HepG2 (cell line): Measurements from ENCODE around the gene SBK2. TPM values are rescaled to one million over a fixed set of nuclear protein-coding genes. Genes with fewer than 3 reads are reported as not detected.

Experiments
- BORCS8-MEF2B ChIP-seq: sonication (generic); formaldehyde crosslinking; IDR thresholded peaks from 2 replicates; pipeline ENCODE4 v1.8.0; 2022; ENCODE audit warnings: mild to moderate bottlenecking, missing genetic modification reagents
- FOXO4 ChIP-seq: sonication (generic); formaldehyde crosslinking; conservative IDR thresholded peaks from 2 replicates; pipeline ENCODE4 v1.8.1; 2023; ENCODE audit warnings: missing genetic modification reagents
- IKZF5 ChIP-seq: IDR thresholded peaks from 2 replicates; pipeline ENCODE4 v1.6.1; 2018; ENCODE audit warnings: missing genetic modification reagents, mild to moderate bottlenecking, missing compliant biosample characterization
- POLR2A ChIP-seq, 2 experiments: IDR thresholded peaks; 2 replicates each; pipeline ENCODE4 v1.6.1; 2011; ENCODE audit warnings: low read depth in 2 of 2, low read length in 2 of 2, mild to moderate bottlenecking in 1 of 2, moderate library complexity in 1 of 2; ENCODE audit not compliant: insufficient read depth in 1 of 2
- PTBP1 ChIP-seq: fragments of 200-400 bp; formaldehyde crosslinking; IDR thresholded peaks from 2 replicates; pipeline ENCODE4 v1.6.1; 2018; ENCODE audit warnings: low read length, low read depth; ENCODE audit not compliant: poor library complexity, severe bottlenecking
- SNAI1 ChIP-seq: sonication (generic); formaldehyde crosslinking; IDR thresholded peaks from 2 replicates; pipeline ENCODE4 v1.5.0; 2020; ENCODE audit warnings: mild to moderate bottlenecking, missing genetic modification reagents, borderline replicate concordance
- SPEN ChIP-seq: sonication (generic); formaldehyde crosslinking; IDR thresholded peaks from 2 replicates; pipeline ENCODE4 v1.5.1; 2020; ENCODE audit warnings: low read depth, mild to moderate bottlenecking, missing genetic modification reagents
- ZBTB1 ChIP-seq: sonication (generic); formaldehyde crosslinking; IDR thresholded peaks from 2 replicates; pipeline ENCODE4 v1.4.0; 2020; ENCODE audit warnings: missing genetic modification reagents, borderline replicate concordance
- ZNF318 ChIP-seq: sonication (generic); formaldehyde crosslinking; IDR thresholded peaks from 2 replicates; pipeline ENCODE4 v1.4.0; 2020; ENCODE audit warnings: mild to moderate bottlenecking, missing genetic modification reagents
- ZNF335 ChIP-seq: sonication (generic); formaldehyde crosslinking; IDR thresholded peaks from 2 replicates; pipeline ENCODE4 v1.4.0; 2020; ENCODE audit warnings: missing genetic modification reagents
- ZNF564 ChIP-seq: sonication (generic); formaldehyde crosslinking; IDR thresholded peaks from 2 replicates; pipeline ENCODE4 v1.8.1; 2023; ENCODE audit warnings: mild to moderate bottlenecking, missing genetic modification reagents
- ZNF605 ChIP-seq: sonication (generic); formaldehyde crosslinking; IDR thresholded peaks from 2 replicates; pipeline ENCODE4 v1.8.0; 2022; ENCODE audit warnings: mild to moderate bottlenecking, missing genetic modification reagents
- ZNF607 ChIP-seq: sonication (generic); formaldehyde crosslinking; IDR thresholded peaks from 2 replicates; pipeline ENCODE4 v1.5.1; 2020; ENCODE audit warnings: missing genetic modification reagents, mild to moderate bottlenecking, borderline replicate concordance
- ZNF644 ChIP-seq: IDR thresholded peaks from 2 replicates; pipeline ENCODE4 v1.6.1; 2016; ENCODE audit warnings: low read depth
- polyA plus RNA-seq, 8 experiments: library from polyadenylated mRNA; depleted of rRNA in 3 of 8; stranded (reverse) in 7 of 8; unstranded in 1 of 8; fragments of >200 nt; fragmentation: Illumina TruSeq in 4 of 8; extraction: Trizol in 4 of 8; gene quantifications; 2 replicates each; pipeline versions ENCODE4 v1.2.1 to v1.2.3, GENCODE V29; 2011 to 2016; ENCODE audit warnings: low read depth in 4 of 8, missing spikeins in 1 of 8, mixed read lengths in 1 of 8; ENCODE audit not compliant: insufficient read depth in 1 of 8
- total RNA-seq, 5 experiments: library from RNA; depleted of rRNA; stranded (reverse); fragments of >200 nt; fragmentation: Illumina TruSeq; extraction: Trizol; gene quantifications; 2 replicates each; pipeline ENCODE4 v1.2.3, GENCODE V29; 2016; ENCODE audit warnings: low read depth in 1 of 5

Gene SBK2
- total and polyA plus RNA-seq, 2 of the 13 experiments (the other 11 are each of a cell fraction or from before 2014, with no cell fraction given) = 0.24 TPM; not detected in 1

GRCh38 chr19:55585658-55586339 is 48.9 kb upstream of the SBK2 start (continued):
- no peak for TF ChIP-seq ZNF318 (CRISPR knock-in tag)
- TF ChIP-seq ZNF605 (CRISPR knock-in tag) = no peak
- TF ChIP-seq BORCS8-MEF2B (CRISPR knock-in tag) = no peak
- no peak for TF ChIP-seq ZNF644 (CRISPR knock-in tag)
- no peak for TF ChIP-seq ZNF335 (CRISPR knock-in tag)
- peak; percentile 29 to 42; a peak in 2 of 4 replicates for TF ChIP-seq POLR2A (IDR thresholded peaks at IDR 0.05; ENCODE audit: insufficient read depth in 1 of 2, low read depth in 2 of 2, low read length in 2 of 2)
- no peak for TF ChIP-seq ZNF607
- TF ChIP-seq SNAI1 = no peak
- peak; percentile 51; the same call in 1 of the 2 replicates for TF ChIP-seq SPEN (CRISPR knock-in tag)
- no peak; the same call in 1 of the 2 replicates for TF ChIP-seq ZNF564 (CRISPR knock-in tag)
- no peak for TF ChIP-seq ZBTB1 (CRISPR knock-in tag)
- no peak for TF ChIP-seq PTBP1
- TF ChIP-seq IKZF5 (CRISPR knock-in tag) = no peak; the same call in 1 of the 2 replicates
- no peak for TF ChIP-seq FOXO4 (CRISPR knock-in tag)
